ENCODE measurements around the gene RUNX2. TPM values are rescaled to one million over a fixed set of nuclear protein-coding genes. Genes with fewer than 3 reads are reported as not detected.

The RUNX2 gene
- total and polyA plus RNA-seq, 2 of the 8 experiments (the other 6 are each of a cell fraction or from before 2014, with no cell fraction given) = 0.26 to 1.2 TPM

DNA sequence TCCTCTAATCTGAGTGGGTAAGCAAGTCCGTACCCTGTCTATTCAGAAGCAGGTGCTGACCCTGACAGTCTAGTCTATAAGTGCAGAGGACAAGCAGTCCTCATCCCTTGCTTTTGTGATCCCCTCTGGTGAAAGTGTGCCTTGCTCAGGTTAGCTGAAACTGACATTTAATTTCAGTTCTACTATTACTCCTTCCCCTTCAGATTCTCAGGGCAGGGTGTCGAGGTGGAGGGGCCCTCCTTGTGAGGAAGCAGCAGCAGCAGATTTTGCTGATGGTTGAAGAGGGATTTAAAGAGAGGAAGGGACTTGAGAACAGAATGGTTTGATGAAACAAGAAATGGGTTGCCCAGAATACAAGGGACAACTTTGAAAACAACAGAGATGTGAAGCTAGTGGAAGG is 378.2 kb downstream of the RUNX2 start:
- no peaks in the 10 kb centered on the region for H3K23me2 ChIP-seq (ENCODE audit: low read depth, low read length)
- no peak overlapping the region for H3K14ac ChIP-seq (ENCODE audit: insufficient read length)
- H4K5ac ChIP-seq (ENCODE audit: insufficient read length, low read depth, low read length) = no peak overlapping the region
- H2BK5ac ChIP-seq (ENCODE audit: low read depth, low read length) = no peak overlapping the region
- H3K4ac ChIP-seq (replicated peaks; ENCODE audit: insufficient read length, low read depth, low read length) = peak overlapping the region; percentile 3
- no peak overlapping the region for H2BK15ac ChIP-seq (ENCODE audit: low read length)
- WGBS, 2 experiments (ENCODE audit: extremely low coverage in 1 of 2, insufficient coverage in 1 of 2, insufficient read length in 1 of 2, insufficient replicate concordance in 2 of 2, low coverage in 1 of 2, low lambda C conversion rate in 2 of 2, missing lambda C conversion rate in 1 of 2) = 50% methylated on average over 2 of the region's 2 CpGs; no CpG with 5 or more reads in 1 of the 2 experiments
- no peak overlapping the region for H3K9ac ChIP-seq (replicated peaks in 1 of 4; ENCODE audit: extremely low read depth in 1 of 4, low read depth in 3 of 4, low read length in 3 of 4)
- H2BK12ac ChIP-seq (ENCODE audit: low read depth, low read length) = 0 out of 2 replicates have a peak overlapping the region, but pooled peaks have one; percentile 28
- no peak overlapping the region for H2AK5ac ChIP-seq (ENCODE audit: low read depth, low read length)
- H3K56ac ChIP-seq (replicated peaks; ENCODE audit: insufficient read length, low read depth, low read length) = no peak overlapping the region
- no peak overlapping the region for H3K18ac ChIP-seq (ENCODE audit: extremely low read depth, low read length)
- DNase-seq (ENCODE audit: low read depth in 1 of 2, low spot score in 2 of 2) (no peak), FAIRE-seq (no peak)
- no peaks in the 10 kb centered on the region for H3K9me3 ChIP-seq (ENCODE audit: insufficient read depth in 2 of 2, low read depth in 1 of 2, low read length in 1 of 2)
- H4K91ac ChIP-seq (replicated peaks; ENCODE audit: insufficient read length, low read length) = no peak overlapping the region
- H3K23ac ChIP-seq (ENCODE audit: insufficient read length) = no peak overlapping the region
- H3K27me3 ChIP-seq (replicated peaks in 1 of 4; ENCODE audit: control insufficient read depth in 3 of 4, extremely low read depth in 1 of 4, insufficient read depth in 3 of 4, low read length in 3 of 4) = no peaks in the 10 kb centered on the region
- no peak overlapping the region for H3K4me2 ChIP-seq (ENCODE audit: insufficient read depth in 1 of 2, low read depth in 2 of 2, low read length in 2 of 2)
- no peak overlapping the region for H3K4me3 ChIP-seq (ENCODE audit: extremely low read depth in 1 of 4, insufficient read depth in 2 of 4, low read depth in 3 of 4, low read length in 4 of 4)
- H3K79me2 ChIP-seq (ENCODE audit: control insufficient read depth in 1 of 2, insufficient read depth in 2 of 2, low read length in 2 of 2) = no peaks in the 10 kb centered on the region
- ChIA-PET POLR2A (ENCODE audit: partially characterized antibody) (no interaction called here), CTCF (ENCODE audit: partially characterized antibody) (interaction anchor here (0.8 to 4.8 kb wide), 2 partner anchors 8 to 216 kb away, joined by 4 to 26 read pairs; no protein-coding TSS in a partner anchor)
- H2AFZ ChIP-seq (ENCODE audit: low read length) = no peak overlapping the region
- H3K79me1 ChIP-seq (ENCODE audit: low read depth, low read length) = no peaks in the 10 kb centered on the region
- H3K27ac ChIP-seq (ENCODE audit: low read depth, low read length) = no peak overlapping the region
- no peak overlapping the region for H4K8ac ChIP-seq (ENCODE audit: extremely low read depth, insufficient read depth, low read length)
- H4K20me1 ChIP-seq (replicated peaks in 1 of 2; ENCODE audit: control insufficient read depth in 1 of 2, insufficient read depth in 2 of 2, low read length in 2 of 2) = no peaks in the 10 kb centered on the region
- H3K4me1 ChIP-seq (replicated peaks in 1 of 4; ENCODE audit: control insufficient read depth in 3 of 4, insufficient read depth in 4 of 4, low read length in 3 of 4) = no peaks in the 10 kb centered on the region; a peak in 1 of 7 replicates
- no peaks in the 10 kb centered on the region for H3K36me3 ChIP-seq (ENCODE audit: control insufficient read depth in 2 of 4, insufficient read depth in 4 of 4, low read length in 3 of 4)
- no peak overlapping the region for H2BK120ac ChIP-seq (replicated peaks; ENCODE audit: low read depth, low read length)
- no peak overlapping the region for H2BK20ac ChIP-seq (ENCODE audit: low read length)
- TF ChIP-seq HDAC6 (IDR thresholded peaks at IDR 0.05; ENCODE audit: low read depth, low read length) (no peak), KDM1A (IDR thresholded peaks at IDR 0.05; ENCODE audit: borderline replicate concordance, low read length) (no peak)

Measured in H1 (cell line).